Lower lobe of right lung (tissue), 2 donors: Measurements from ENCODE around the gene SOHLH2. TPM values are rescaled to one million over a fixed set of nuclear protein-coding genes. Genes with fewer than 3 reads are reported as not detected.
A peak's percentile ranks its signal among the peaks of the same experiment; 100 is the strongest.

Experiments used
- ATAC-seq, 2 donors: fragments of 200-7000 bp; cut with Tn5 transposase; one replicate each; pipeline ENCODE4 v1.9.1; 2020 to 2022; ENCODE audit warnings: mild to moderate bottlenecking in 2 of 2, moderate library complexity in 2 of 2
- DNase-seq: peaks from one replicate; pipeline ENCODE4 v3.0.0-alpha.2; 2020
- H3K27ac ChIP-seq: fragments of 200-600 bp; one replicate; pipeline ENCODE4 v1.8.0; 2022
- H3K27me3 ChIP-seq: fragments of 200-600 bp; one replicate; pipeline ENCODE4 v1.8.0; 2022; ENCODE audit warnings: low read depth
- H3K36me3 ChIP-seq: fragments of 200-600 bp; one replicate; pipeline ENCODE4 v1.8.0; 2022; ENCODE audit warnings: mild to moderate bottlenecking
- H3K4me1 ChIP-seq: fragments of 200-600 bp; one replicate; pipeline ENCODE4 v1.8.0; 2022
- H3K4me3 ChIP-seq: fragments of 200-600 bp; one replicate; pipeline ENCODE4 v1.8.0; 2022; ENCODE audit warnings: mild to moderate bottlenecking
- H3K9me3 ChIP-seq: fragments of 200-600 bp; one replicate; pipeline ENCODE4 v1.8.0; 2022
- CTCF ChIP-seq: fragments of 200-600 bp; IDR thresholded peaks from one replicate; pipeline ENCODE4 v1.8.0; 2022; ENCODE audit warnings: antibody characterized with exemption, mild to moderate bottlenecking
- intact Hi-C: fragments of 100-400 bp; cut with DNase I; formaldehyde crosslinking; loops from one replicate; pipeline ENCODE4 v1.11.0; 2022
- total RNA-seq: library from RNA; stranded (reverse); fragmentation: NEBNext Ultra II Directional; extraction: Animal tissue kit (Norgen Biotek cat#: 25700); gene quantifications from one replicate; pipeline ENCODE4 v1.2.1, GENCODE V29; 2021
- donor health status: DM: no; HTN: yes; CAD: no; lungs with severe emphysema.

SOHLH2 gene
- total RNA-seq, 1 donor from 2014 or later: not detected

- ATAC-seq: peak; percentile 71 to 72
- no peaks in the 10 kb centered on the region for H3K27me3 ChIP-seq
- H3K27ac ChIP-seq: no peak overlapping the region
Measured at GRCh38 chr13:36211567-36211966, 2.8 kb downstream of the SOHLH2 start.

GRCh38 chr13:36210738-36211137 is 3.6 kb downstream of the SOHLH2 start:
- Histone ChIP-seq H3K27me3 (no peaks in the 10 kb centered on the region), H3K9me3 (no peaks in the 10 kb centered on the region), H3K27ac (no peak overlapping the region), H3K4me3 (no peak overlapping the region), H3K4me1 (no peaks in the 10 kb centered on the region), H3K36me3 (no peaks in the 10 kb centered on the region)
- TF ChIP-seq CTCF: no peak
- ATAC-seq (no peak), DNase-seq (no peak)
- intact Hi-C loops: no loop called here

More at GRCh38 chr13:36211567-36211966, 2.8 kb downstream of the SOHLH2 start:
- no peaks in the 10 kb centered on the region for H3K4me1 ChIP-seq
- DNase-seq: no peak
- H3K36me3 ChIP-seq: no peaks in the 10 kb centered on the region
- intact Hi-C loops: no loop called here
- no peak overlapping the region for H3K4me3 ChIP-seq
- no peaks in the 10 kb centered on the region for H3K9me3 ChIP-seq
- TF ChIP-seq CTCF: no peak

GRCh38 chr13:36207672-36208071 is 6.7 kb downstream of the SOHLH2 start:
- DNase-seq (no peak), ATAC-seq (no peak)
- H3K9me3 ChIP-seq: no peaks in the 10 kb centered on the region
- no peak overlapping the region for H3K4me3 ChIP-seq
- intact Hi-C loops: no loop called here
- no peaks in the 10 kb centered on the region for H3K27me3 ChIP-seq
- no peaks in the 10 kb centered on the region for H3K36me3 ChIP-seq
- TF ChIP-seq CTCF: no peak
- H3K27ac ChIP-seq: no peak overlapping the region
- H3K4me1 ChIP-seq: no peaks in the 10 kb centered on the region

GRCh38 chr13:36193151-36193855 is 21.1 kb downstream of the SOHLH2 start:
- Histone ChIP-seq H3K27ac (no peak overlapping the region), H3K9me3 (no peaks in the 10 kb centered on the region), H3K4me1 (no peaks in the 10 kb centered on the region), H3K36me3 (no peaks in the 10 kb centered on the region), H3K27me3 (no peaks in the 10 kb centered on the region), H3K4me3 (no peak overlapping the region)
- no peak for TF ChIP-seq CTCF
- intact Hi-C loops: no loop called here
- DNase-seq: no peak
- ATAC-seq: no peak

GRCh38 chr13:36192166-36192565 is 22.2 kb downstream of the SOHLH2 start:
- TF ChIP-seq CTCF: no peak
- Histone ChIP-seq H3K36me3 (no peaks in the 10 kb centered on the region), H3K4me1 (no peaks in the 10 kb centered on the region), H3K9me3 (no peaks in the 10 kb centered on the region), H3K4me3 (no peak overlapping the region), H3K27me3 (no peaks in the 10 kb centered on the region), H3K27ac (no peak overlapping the region)
- intact Hi-C loops: no loop called here
- DNase-seq (no peak), ATAC-seq (no peak)
